ENCODE data around the gene SCN5A. TPM values are rescaled to one million over a fixed set of nuclear protein-coding genes. Genes with fewer than 3 reads are reported as not detected.

SCN5A gene
- polyA plus RNA-seq, 1 of the 3 experiments (the other 2 are of a cell fraction), result 0.18 TPM

- H3K9ac ChIP-seq, result no peak overlapping the region
- CTCF ChIA-PET, result interaction anchor here (0.5 to 12.8 kb wide), 3 partner anchors 18 to 113 kb away, joined by 3 to 62 read pairs (median 4); no protein-coding TSS in a partner anchor
- H3K27ac ChIP-seq (ENCODE audit: low read depth in 2 of 2, low read length in 1 of 2), result no peak overlapping the region
- WGBS (ENCODE audit: low lambda C conversion rate), result 46% methylated on average over 10 of the region's 11 CpGs
- H3K4me2 ChIP-seq, result no peak overlapping the region
- DNase-seq, result no peak
- no peaks in the 10 kb centered on the region for H3F3A ChIP-seq (replicated peaks; ENCODE audit: insufficient read depth)
- H3K4me3 ChIP-seq (ENCODE audit: low read depth in 2 of 2, low read length in 1 of 2), result no peak overlapping the region
- H2AFZ ChIP-seq (ENCODE audit: low read depth), result no peak overlapping the region
- no peaks in the 10 kb centered on the region for H3K9me3 ChIP-seq
- no peaks in the 10 kb centered on the region for H4K20me1 ChIP-seq (ENCODE audit: insufficient read depth)
- POLR2A ChIA-PET, result no interaction called here
- no peaks in the 10 kb centered on the region for H3K27me3 ChIP-seq (ENCODE audit: insufficient read depth)
- H3K9me2 ChIP-seq, result no peaks in the 10 kb centered on the region
- H3K79me2 ChIP-seq (ENCODE audit: insufficient read depth), result no peaks in the 10 kb centered on the region
- TF ChIP-seq FOXJ3 (CRISPR knock-in tag; IDR thresholded peaks at IDR 0.05) (no peak), NFIC (IDR thresholded peaks at IDR 0.05; ENCODE audit: borderline replicate concordance) (no peak), FOSL2 (IDR thresholded peaks at IDR 0.05; ENCODE audit: borderline replicate concordance, low read depth) (no peak), RAD21 (IDR thresholded peaks at IDR 0.05; ENCODE audit: low read length) (no peak), USF1 (IDR thresholded peaks at IDR 0.05; ENCODE audit: borderline replicate concordance, low read depth) (no peak), PBX3 (IDR thresholded peaks at IDR 0.05) (no peak), SMC3 (IDR thresholded peaks at IDR 0.05; ENCODE audit: low read depth, low read length) (no peak), GABPA (IDR thresholded peaks at IDR 0.05; ENCODE audit: low read depth) (no peak), YY1 (IDR thresholded peaks at IDR 0.05; ENCODE audit: low read depth) (no peak), EZH2phosphoT487 (IDR thresholded peaks at IDR 0.05; ENCODE audit: borderline replicate concordance, low read depth) (no peak), FOXM1 (IDR thresholded peaks at IDR 0.05; ENCODE audit: low read depth) (no peak), MXI1 (IDR thresholded peaks at IDR 0.05; ENCODE audit: low read depth, low read length) (no peak)
- no peaks in the 10 kb centered on the region for H3K36me3 ChIP-seq (replicated peaks in 1 of 2; ENCODE audit: control insufficient read depth in 1 of 2, insufficient read depth in 2 of 2, low read length in 1 of 2)
- peaks cover 0 to 3% of the 10 kb centered on the region in 2 experiments; a peak in 1 of 4 replicates for H3K4me1 ChIP-seq (ENCODE audit: control insufficient read depth in 1 of 2, insufficient read depth in 2 of 2, low read depth in 1 of 2, low read length in 1 of 2)
These were observed 15.4 kb downstream of the SCN5A start for GRCh38 chr3:38634111-38634510.

- H3K4me1 ChIP-seq (ENCODE audit: control insufficient read depth in 1 of 2, insufficient read depth in 2 of 2, low read depth in 1 of 2, low read length in 1 of 2), result peaks cover 0 to 3% of the 10 kb centered on the region in 2 experiments; a peak in 1 of 4 replicates
- H4K20me1 ChIP-seq (ENCODE audit: insufficient read depth), result no peaks in the 10 kb centered on the region
- H2AFZ ChIP-seq (ENCODE audit: low read depth), result no peak overlapping the region
- H3K9me2 ChIP-seq, result no peaks in the 10 kb centered on the region
- H3F3A ChIP-seq (replicated peaks; ENCODE audit: insufficient read depth), result no peaks in the 10 kb centered on the region
- no peak for DNase-seq
- H3K9ac ChIP-seq, result no peak overlapping the region
- H3K9me3 ChIP-seq, result no peaks in the 10 kb centered on the region
- H3K27ac ChIP-seq (ENCODE audit: low read depth in 2 of 2, low read length in 1 of 2), result no peak overlapping the region
- H3K4me2 ChIP-seq, result no peak overlapping the region
- POLR2A ChIA-PET, result no interaction called here
- 83% methylated on average over 1 of the region's 12 CpGs for WGBS (ENCODE audit: low lambda C conversion rate)
- no peaks in the 10 kb centered on the region for H3K79me2 ChIP-seq (ENCODE audit: insufficient read depth)
- H3K27me3 ChIP-seq (ENCODE audit: insufficient read depth), result no peaks in the 10 kb centered on the region
- no peak overlapping the region for H3K4me3 ChIP-seq (ENCODE audit: low read depth in 2 of 2, low read length in 1 of 2)
- TF ChIP-seq FOXJ3 (CRISPR knock-in tag; IDR thresholded peaks at IDR 0.05), result no peak
- TF ChIP-seq RFX5 (IDR thresholded peaks at IDR 0.05; ENCODE audit: low read length), result no peak
- no peak for TF ChIP-seq NFIC (IDR thresholded peaks at IDR 0.05; ENCODE audit: borderline replicate concordance)
- H3K36me3 ChIP-seq (replicated peaks in 1 of 2; ENCODE audit: control insufficient read depth in 1 of 2, insufficient read depth in 2 of 2, low read length in 1 of 2), result no peaks in the 10 kb centered on the region
- CTCF ChIA-PET, result interaction anchor here (1.3 to 12.8 kb wide), 3 partner anchors 13 to 112 kb away, joined by 4 to 62 read pairs (median 4); no protein-coding TSS in a partner anchor
These were observed 16.5 kb downstream of the SCN5A start for GRCh38 chr3:38632989-38633388.

Data from SK-N-SH (cell line).